ENCODE data around the gene NKX1-2. TPM values are rescaled to one million over a fixed set of nuclear protein-coding genes. Genes with fewer than 3 reads are reported as not detected.

The NKX1-2 gene
- total RNA-seq, 1 donor from 2014 or later: not detected

DNA sequence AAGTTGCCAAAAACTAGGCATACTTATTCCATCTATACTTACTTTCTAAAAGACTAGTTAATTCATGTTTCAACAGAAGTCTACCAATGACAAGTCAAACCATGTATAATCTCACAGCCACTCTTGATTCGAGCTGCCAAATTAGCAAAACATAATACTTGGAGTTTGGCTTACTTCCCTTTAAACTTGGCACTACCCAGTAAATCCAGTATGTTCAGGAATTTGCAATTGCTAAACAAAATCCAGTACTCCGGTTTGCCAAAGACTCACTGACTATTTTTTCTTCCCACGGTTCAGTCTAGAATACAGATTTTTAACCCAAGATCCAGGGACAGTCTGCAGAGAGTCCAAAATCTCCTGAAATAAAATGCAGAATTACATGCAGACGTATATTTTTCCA, 35.8 kb downstream of the NKX1-2 start:
- Histone ChIP-seq H3K4me1 (peaks cover 4 to 37% of the 10 kb centered on the region in 2 donors), H3K9me3 (no peaks in the 10 kb centered on the region), H3K27me3 (no peaks in the 10 kb centered on the region), H3K36me3 (peaks cover 10 to 26% of the 10 kb centered on the region in 2 donors), H3K27ac (peak overlapping the region; percentile 20 to 44), H3K4me3 (peak overlapping the region in 1 of 2 donors; percentile 13)
- TF ChIP-seq, protein P1, sequence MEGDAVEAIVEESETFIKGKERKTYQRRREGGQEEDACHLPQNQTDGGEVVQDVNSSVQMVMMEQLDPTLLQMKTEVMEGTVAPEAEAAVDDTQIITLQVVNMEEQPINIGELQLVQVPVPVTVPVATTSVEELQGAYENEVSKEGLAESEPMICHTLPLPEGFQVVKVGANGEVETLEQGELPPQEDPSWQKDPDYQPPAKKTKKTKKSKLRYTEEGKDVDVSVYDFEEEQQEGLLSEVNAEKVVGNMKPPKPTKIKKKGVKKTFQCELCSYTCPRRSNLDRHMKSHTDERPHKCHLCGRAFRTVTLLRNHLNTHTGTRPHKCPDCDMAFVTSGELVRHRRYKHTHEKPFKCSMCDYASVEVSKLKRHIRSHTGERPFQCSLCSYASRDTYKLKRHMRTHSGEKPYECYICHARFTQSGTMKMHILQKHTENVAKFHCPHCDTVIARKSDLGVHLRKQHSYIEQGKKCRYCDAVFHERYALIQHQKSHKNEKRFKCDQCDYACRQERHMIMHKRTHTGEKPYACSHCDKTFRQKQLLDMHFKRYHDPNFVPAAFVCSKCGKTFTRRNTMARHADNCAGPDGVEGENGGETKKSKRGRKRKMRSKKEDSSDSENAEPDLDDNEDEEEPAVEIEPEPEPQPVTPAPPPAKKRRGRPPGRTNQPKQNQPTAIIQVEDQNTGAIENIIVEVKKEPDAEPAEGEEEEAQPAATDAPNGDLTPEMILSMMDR (IDR thresholded peaks at IDR 0.05): no peak
- DNase-seq (ENCODE audit: low spot score in 2 of 2): no peak
- intact Hi-C loops (cut with DNase I): loop anchor here (10.0 kb wide), 3 partner anchors 519 to 1919 kb away; partner anchors contain the start of genes BUB3 and CPXM2

DNA sequence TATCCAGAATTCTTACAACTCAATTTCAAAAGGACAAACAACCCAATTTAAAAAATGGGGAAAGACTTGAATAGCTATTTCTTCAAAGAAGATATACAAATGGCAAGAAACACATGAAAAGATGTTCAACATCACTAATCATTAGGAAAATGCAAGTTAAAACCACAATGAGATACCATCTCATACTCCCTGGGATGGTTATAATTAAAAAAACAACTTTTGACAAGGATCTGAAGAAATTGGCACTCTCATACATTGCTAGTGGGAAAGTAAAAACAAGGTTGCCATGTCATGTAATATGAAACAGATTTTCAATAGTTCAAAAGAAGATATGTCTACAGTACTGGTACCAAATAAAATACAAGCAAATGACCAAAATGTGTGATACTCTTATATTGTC, 40.1 kb downstream of the NKX1-2 start:
- peaks cover 32 to 69% of the 10 kb centered on the region in 2 donors for H3K36me3 ChIP-seq
- no peak overlapping the region for H3K4me3 ChIP-seq
- intact Hi-C loops (cut with DNase I): loop anchor here (10.0 kb wide), 3 partner anchors 515 to 1915 kb away; partner anchors contain the start of genes BUB3 and CPXM2
- TF ChIP-seq, protein P1 (IDR thresholded peaks at IDR 0.05): no peak
- H3K27ac ChIP-seq: no peak overlapping the region
- no peaks in the 10 kb centered on the region for H3K27me3 ChIP-seq
- no peaks in the 10 kb centered on the region for H3K9me3 ChIP-seq
- H3K4me1 ChIP-seq: peaks cover 4 to 13% of the 10 kb centered on the region in 2 donors
- no peak for DNase-seq (ENCODE audit: low spot score in 2 of 2)

DNA sequence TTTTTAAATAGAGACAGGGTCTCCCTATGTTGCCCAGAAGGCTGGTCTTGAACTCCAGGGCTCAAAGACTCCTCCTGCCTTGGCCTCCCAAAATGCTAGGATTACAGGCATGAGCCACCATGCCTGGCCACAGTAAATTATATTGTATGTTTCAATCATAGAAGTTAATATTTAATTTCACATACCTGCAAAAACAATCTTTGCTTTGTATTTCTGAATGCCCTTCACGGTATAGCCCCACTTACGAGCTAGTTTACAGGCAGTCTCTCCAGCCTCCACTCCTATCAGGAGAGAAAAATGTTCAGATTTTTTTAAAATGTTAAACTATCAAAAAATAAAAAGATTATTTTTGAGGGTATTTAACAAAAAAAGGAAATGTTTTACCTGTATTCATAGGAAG, 41.5 kb downstream of the NKX1-2 start:
- no peak overlapping the region for H3K27ac ChIP-seq
- no peaks in the 10 kb centered on the region for H3K9me3 ChIP-seq

DNA sequence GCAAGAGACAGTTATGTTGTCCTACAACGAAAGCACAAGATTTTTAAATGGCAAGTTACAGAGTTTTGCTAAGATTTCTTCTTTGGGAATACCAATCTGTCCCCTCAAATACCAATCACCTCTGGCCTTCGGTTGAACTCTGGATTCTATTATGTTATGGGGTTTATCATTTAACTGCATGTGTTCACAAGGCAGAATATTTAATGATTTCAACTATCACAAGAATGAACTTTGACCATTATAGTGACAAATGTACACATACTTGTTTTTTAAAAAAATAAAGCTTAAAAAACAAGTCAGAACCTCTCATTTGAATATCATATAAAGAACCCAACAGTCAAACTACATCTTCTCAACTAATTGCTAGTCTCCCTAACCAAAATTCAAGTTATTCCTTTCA, 42.4 kb downstream of the NKX1-2 start:
- Histone ChIP-seq H3K4me3 (no peak overlapping the region), H3K27me3 (no peaks in the 10 kb centered on the region), H3K36me3 (peaks cover 53 to 92% of the 10 kb centered on the region in 2 donors), H3K4me1 (peaks cover 0 to 4% of the 10 kb centered on the region in 2 donors), H3K9me3 (no peaks in the 10 kb centered on the region), H3K27ac (no peak overlapping the region)
- intact Hi-C loops (cut with DNase I): no loop called here
- TF ChIP-seq, protein P1 (IDR thresholded peaks at IDR 0.05): no peak
- DNase-seq (ENCODE audit: low spot score in 2 of 2): no peak

More for the DNA sequence above, 41.5 kb downstream of the NKX1-2 start:
- DNase-seq (ENCODE audit: low spot score in 2 of 2): no peak
- no peak overlapping the region for H3K4me3 ChIP-seq
- H3K36me3 ChIP-seq: peaks cover 44 to 83% of the 10 kb centered on the region in 2 donors
- TF ChIP-seq, protein P1 (IDR thresholded peaks at IDR 0.05): no peak
- H3K27me3 ChIP-seq: no peaks in the 10 kb centered on the region
- peaks cover 0 to 4% of the 10 kb centered on the region in 2 donors for H3K4me1 ChIP-seq
- intact Hi-C loops (cut with DNase I): no loop called here

DNA sequence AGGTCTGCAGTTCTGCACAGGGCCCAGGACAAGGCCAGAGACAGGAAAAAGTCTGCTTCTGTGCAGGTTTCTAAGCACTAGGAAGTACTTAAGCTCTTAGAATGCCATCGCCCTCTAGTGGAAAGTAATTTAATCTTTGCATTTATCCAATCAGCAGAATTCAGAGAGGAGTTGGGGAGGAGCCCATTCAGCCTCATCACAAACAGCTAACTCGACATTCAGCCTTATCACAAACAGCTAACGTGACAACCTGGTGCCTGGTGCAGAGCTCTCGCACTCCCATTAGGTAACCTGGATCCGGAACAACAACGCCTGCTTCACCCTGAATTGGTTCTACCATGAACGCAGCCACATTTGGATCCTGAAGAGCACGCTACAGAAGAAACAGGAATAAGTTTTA, 46.3 kb downstream of the NKX1-2 start:
- Histone ChIP-seq H3K27me3 (no peaks in the 10 kb centered on the region), H3K4me3 (no peak overlapping the region), H3K36me3 (peaks cover 74 to 94% of the 10 kb centered on the region in 2 donors), H3K4me1 (no peaks in the 10 kb centered on the region), H3K9me3 (no peaks in the 10 kb centered on the region), H3K27ac (no peak overlapping the region)
- DNase-seq (ENCODE audit: low spot score in 2 of 2): no peak
- TF ChIP-seq, protein P1 (IDR thresholded peaks at IDR 0.05): peak in 2 of 3 experiments; percentile 41 to 52
- intact Hi-C loops (cut with DNase I): no loop called here

DNA sequence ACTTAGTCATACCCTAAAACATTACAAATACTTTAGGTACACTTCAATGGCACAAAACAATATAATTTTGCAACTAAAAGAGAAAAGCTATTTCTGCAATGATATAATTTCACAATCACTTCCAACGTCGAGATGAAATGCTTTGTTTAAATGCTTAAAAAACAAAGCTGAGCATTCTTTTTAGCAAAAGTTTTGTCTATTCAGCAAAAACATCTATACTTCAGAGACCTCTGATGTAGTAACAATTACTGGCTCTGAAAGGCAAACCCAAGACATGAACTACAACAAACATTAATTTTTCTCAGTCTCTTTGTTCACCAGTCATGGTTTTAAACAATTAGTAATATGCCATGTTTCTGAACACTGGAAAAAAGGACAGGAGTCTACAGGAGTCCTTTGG, 47.6 kb downstream of the NKX1-2 start:
- TF ChIP-seq, protein P1 (IDR thresholded peaks at IDR 0.05): no peak
- peaks cover 81 to 95% of the 10 kb centered on the region in 2 donors for H3K36me3 ChIP-seq
- intact Hi-C loops (cut with DNase I): no loop called here
- no peak overlapping the region for H3K27ac ChIP-seq
- H3K4me3 ChIP-seq: no peak overlapping the region
- H3K27me3 ChIP-seq: no peaks in the 10 kb centered on the region
- no peaks in the 10 kb centered on the region for H3K9me3 ChIP-seq
- DNase-seq (ENCODE audit: low spot score in 2 of 2): no peak
- no peaks in the 10 kb centered on the region for H3K4me1 ChIP-seq

Data from ascending aorta (tissue), 2 donors.